Lower leg skin (tissue), 4 donors: Measurements from ENCODE around the gene CALML5. TPM values are rescaled to one million over a fixed set of nuclear protein-coding genes. Genes with fewer than 3 reads are reported as not detected.
A peak's percentile ranks its signal among the peaks of the same experiment; 100 is the strongest.

Experiments used
- DNase-seq, 2 donors: peaks; one replicate each; pipeline ENCODE4 v3.0.0-alpha.2; 2019; ENCODE audit warnings: low spot score in 2 of 2
- H3K4me3 ChIP-seq: fragments of 200-600 bp; sonication (generic); 2 replicates; pipeline ENCODE4 v1.5.1; 2017; ENCODE audit warnings: mild to moderate bottlenecking, low read depth; ENCODE audit not compliant: poor library complexity, severe bottlenecking
- POLR2A ChIP-seq, 2 donors: fragments of 450-650 bp; IDR thresholded peaks; one replicate each; pipeline ENCODE4 v1.6.1; 2016 to 2017; ENCODE audit warnings: antibody characterized with exemption in 2 of 2, mild to moderate bottlenecking in 1 of 2, moderate library complexity in 1 of 2
- WGBS, 2 donors: methylation state at CpG; one replicate each; pipeline ENCODE4 v1.1.5; 2018; 5-methylcytosine and 5-hydroxymethylcytosine counted together
- intact Hi-C: fragments of 100-400 bp; cut with DNase I; formaldehyde crosslinking; loops from one replicate; pipeline ENCODE4 v1.15.0; 2023; ENCODE audit warnings: low total_unique reads
- total RNA-seq, 4 donors: library from RNA; depleted of rRNA; stranded (reverse); fragments of >200 nt; gene quantifications; one replicate each; pipeline ENCODE4 v1.1.0, GENCODE V29; 2016
- TF ChIP-seq, protein P1 (sequence below), 3 donors: fragments of 450-650 bp; IDR thresholded peaks; one replicate each; pipeline ENCODE4 v1.5.1; 2016; ENCODE audit warnings: antibody characterized with exemption in 3 of 3, mild to moderate bottlenecking in 3 of 3, moderate library complexity in 2 of 3

CALML5 gene
- total RNA-seq, 4 donors from 2014 or later = 5,202 to 6,742 (median 5,683) TPM

DNA sequence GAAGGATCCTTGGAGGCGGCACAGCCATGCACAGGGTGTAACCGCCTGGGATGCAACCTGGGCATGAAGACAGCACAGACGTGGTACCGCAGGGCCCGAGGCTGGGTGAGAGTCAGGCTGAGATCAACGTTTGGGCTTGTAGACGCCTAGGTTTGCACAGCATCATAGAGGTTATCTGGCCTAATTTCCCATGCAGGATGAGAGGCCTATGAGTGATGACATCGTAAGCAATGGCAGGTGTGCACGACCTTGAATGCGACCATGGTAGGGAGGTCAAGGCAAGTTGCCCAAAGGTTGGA lies 32.9 kb upstream of the CALML5 start:
- WGBS, 2 donors = 57 to 63% methylated on average over 10 of the region's 10 CpGs
- peak in 1 of 2 donors; percentile 86 for DNase-seq

DNA sequence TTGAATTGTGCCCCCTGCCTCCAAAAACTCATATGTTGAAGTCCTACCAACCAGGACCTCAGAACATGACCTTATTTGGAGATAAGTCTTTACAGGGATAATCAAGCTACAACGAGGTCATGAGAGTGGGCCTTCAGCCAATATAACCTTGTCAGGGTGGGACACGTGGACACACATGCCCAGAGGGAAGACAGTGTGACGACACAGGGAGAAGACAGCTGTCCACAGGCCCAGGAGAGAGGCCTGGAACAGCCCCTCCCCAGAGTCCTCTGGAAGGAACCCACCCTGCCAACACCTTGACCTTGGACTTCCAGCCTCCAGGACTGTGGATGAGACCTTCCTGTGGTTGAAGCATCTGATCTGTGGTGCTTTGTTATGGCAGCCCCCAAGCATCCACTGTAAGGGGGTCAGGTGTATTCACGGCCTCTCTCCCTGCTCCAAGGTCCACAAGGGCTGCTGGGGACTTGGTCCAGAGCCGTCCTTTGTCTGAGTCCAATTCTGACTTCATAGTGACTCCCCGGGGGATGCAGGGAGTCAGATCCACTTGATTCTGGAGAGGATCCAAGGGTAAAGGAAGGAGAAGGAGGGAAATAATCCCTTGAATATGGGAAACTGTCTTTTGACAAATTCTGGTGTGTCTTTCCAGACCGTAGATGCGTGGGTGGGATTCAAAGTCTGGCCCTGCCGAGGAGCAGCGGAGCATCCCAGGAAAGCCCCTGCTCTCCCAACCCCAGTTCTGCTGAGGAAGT lies 32.4 kb upstream of the CALML5 start:
- TF ChIP-seq, protein P1, sequence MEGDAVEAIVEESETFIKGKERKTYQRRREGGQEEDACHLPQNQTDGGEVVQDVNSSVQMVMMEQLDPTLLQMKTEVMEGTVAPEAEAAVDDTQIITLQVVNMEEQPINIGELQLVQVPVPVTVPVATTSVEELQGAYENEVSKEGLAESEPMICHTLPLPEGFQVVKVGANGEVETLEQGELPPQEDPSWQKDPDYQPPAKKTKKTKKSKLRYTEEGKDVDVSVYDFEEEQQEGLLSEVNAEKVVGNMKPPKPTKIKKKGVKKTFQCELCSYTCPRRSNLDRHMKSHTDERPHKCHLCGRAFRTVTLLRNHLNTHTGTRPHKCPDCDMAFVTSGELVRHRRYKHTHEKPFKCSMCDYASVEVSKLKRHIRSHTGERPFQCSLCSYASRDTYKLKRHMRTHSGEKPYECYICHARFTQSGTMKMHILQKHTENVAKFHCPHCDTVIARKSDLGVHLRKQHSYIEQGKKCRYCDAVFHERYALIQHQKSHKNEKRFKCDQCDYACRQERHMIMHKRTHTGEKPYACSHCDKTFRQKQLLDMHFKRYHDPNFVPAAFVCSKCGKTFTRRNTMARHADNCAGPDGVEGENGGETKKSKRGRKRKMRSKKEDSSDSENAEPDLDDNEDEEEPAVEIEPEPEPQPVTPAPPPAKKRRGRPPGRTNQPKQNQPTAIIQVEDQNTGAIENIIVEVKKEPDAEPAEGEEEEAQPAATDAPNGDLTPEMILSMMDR (IDR thresholded peaks at IDR 0.05) = no peak
- TF ChIP-seq POLR2A (IDR thresholded peaks at IDR 0.05) = no peak
- DNase-seq = peak in 1 of 2 donors; percentile 75
- WGBS, 2 donors = 49 to 69% methylated on average over 10 of the region's 10 CpGs
- H3K4me3 ChIP-seq = no peak overlapping the region
- intact Hi-C loops = no loop called here

More for the DNA sequence above, 32.9 kb upstream of the CALML5 start:
- intact Hi-C loops = no loop called here
- no peak overlapping the region for H3K4me3 ChIP-seq
- TF ChIP-seq, protein P1 (IDR thresholded peaks at IDR 0.05) = no peak
- no peak for TF ChIP-seq POLR2A (IDR thresholded peaks at IDR 0.05)

DNA sequence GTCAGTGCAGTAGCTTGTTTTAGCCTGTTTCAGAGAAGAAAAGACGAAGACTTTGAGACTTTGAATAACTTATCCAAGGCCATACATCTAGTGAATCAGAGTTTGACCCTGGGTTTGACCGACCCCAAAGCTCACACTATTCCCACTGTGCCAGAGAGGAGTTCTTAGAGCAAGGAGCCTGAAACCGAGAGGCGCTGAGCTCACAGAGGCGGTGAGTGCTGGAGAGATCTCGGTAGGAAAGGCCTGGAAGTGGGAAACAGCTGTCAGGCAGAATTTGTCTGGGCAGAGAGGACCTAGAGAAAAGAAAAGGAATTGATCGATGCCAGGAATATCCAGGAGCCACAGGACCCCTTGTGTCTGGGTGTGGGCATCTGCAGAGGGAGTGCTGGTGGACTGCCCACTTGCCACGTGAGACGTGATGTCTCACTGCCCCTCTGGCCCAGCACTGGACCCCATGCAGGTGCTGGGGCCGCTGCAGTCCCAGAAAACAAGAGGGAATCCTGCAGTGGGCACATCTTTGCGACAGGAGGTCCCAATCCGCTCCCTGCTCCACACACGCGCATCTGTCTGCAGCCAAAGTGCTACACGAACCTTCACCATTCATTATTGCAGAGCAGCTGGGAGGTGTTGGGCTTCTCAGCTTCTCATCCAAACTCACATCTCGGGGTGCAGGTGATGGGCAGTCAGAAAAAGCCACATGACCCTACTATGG lies 31.6 kb upstream of the CALML5 start:
- intact Hi-C loops = no loop called here
- DNase-seq = peak in 1 of 2 donors; percentile 67
- WGBS, 2 donors = 85 to 87% methylated on average over 16 of the region's 16 CpGs
- no peak for TF ChIP-seq POLR2A (IDR thresholded peaks at IDR 0.05)
- TF ChIP-seq, protein P1 (IDR thresholded peaks at IDR 0.05) = no peak
- H3K4me3 ChIP-seq = no peak overlapping the region

DNA sequence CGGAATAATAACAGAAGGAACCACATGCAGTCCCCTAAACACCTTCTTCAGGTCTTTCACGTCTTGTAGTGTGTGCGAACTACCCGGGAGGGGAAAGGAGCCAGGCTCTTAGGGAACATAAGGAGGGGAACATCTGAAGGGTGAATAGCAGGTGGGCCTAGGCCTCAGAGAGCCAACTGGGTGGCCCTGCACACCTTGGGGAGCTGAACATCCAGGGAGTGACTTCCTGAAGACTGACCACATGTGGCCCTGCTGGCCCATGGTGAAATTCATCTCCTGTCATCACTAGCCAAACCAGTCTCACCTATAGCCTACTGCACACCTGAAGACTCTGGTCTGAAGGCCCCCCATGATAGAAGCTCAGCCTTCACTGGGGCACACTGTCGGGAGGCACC lies 31.0 kb upstream of the CALML5 start:
- intact Hi-C loops = no loop called here
- TF ChIP-seq, protein P1 (IDR thresholded peaks at IDR 0.05) = no peak
- no peak for TF ChIP-seq POLR2A (IDR thresholded peaks at IDR 0.05)
- 88 to 93% methylated on average over 5 of the region's 5 CpGs for WGBS, 2 donors
- no peak overlapping the region for H3K4me3 ChIP-seq
- peak in 1 of 2 donors; percentile 68 for DNase-seq

DNA sequence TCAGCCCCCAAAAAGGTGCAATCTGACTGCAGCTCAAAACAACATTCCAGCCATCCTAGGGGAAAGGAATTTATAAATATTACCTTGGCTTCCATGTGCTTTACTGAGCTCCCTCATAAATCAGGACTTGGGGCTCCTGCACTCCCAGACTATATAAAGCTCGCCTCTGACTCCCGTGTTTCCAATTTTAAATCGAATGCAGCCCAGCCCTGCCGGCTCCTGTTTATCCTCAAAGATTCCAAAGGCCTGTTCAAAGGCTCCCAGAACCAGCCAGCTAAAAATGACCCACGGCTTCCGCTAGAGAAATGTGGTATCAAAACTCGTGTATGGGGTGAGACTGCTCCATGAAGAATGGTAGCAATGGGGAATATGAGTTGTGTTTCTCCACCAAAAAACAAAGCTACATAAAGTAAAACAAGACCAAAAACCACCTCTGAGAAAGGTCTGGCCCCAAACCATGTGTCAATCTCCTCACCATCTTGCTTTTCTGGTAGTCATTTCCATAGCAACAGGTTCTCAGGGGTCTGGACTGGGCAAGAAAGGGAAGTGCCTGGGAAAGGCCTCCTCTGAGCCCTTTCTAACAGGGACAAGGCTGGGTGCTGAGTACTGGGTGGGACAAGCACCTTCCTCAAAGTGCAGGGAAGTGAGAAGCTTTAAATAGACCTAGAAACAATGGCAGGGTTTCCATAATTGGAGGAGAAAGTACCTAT lies 30.5 kb upstream of the CALML5 start:
- intact Hi-C loops = no loop called here
- no peak overlapping the region for H3K4me3 ChIP-seq
- DNase-seq = peak in 1 of 2 donors; percentile 67
- TF ChIP-seq, protein P1 (IDR thresholded peaks at IDR 0.05) = no peak
- no peak for TF ChIP-seq POLR2A (IDR thresholded peaks at IDR 0.05)
- WGBS, 2 donors = 79 to 80% methylated on average over 7 of the region's 7 CpGs
